ENCODE results near the gene C2CD4C.
"Not testable (repeated sequence)": the region's sequence is repeated elsewhere in the genome, so short reads cannot be mapped to it uniquely, and the experiment has no call there.

C2CD4C gene

DNA sequence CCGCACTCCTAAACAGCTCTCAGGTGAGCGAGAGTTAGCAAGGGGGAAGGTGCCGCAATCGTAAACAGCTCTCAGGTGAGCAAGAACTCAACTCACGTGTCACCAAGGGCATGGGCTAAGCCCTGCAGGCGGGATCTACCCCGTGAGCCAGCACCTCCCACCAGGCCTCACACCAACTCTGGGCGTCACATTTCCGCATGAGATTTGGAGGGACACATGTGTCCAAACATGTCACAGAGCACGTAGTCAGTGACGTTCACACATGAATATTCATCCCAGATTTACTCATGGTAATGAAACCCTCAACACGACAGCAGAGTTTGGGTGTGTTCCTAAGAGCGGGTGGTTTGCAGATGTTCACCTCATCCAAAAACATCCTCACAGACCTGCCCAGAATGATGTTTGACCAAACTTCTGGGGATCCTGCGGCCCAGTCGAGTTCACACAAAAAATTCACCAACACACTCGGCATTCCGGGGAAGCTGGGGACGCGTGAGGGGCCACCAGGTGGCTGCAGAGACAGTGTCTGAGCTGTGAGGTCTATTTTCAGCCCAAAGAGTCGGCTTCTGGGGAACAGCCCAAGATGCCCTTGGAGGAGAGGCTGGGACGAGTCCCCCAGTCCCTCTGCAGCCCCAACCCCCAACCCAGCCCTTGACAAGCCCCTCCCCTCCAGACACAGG, 19.6 kb downstream of the C2CD4C start:
- Histone ChIP-seq H3K27ac (no peak overlapping the region), H3K4me3 (no peak overlapping the region)

DNA sequence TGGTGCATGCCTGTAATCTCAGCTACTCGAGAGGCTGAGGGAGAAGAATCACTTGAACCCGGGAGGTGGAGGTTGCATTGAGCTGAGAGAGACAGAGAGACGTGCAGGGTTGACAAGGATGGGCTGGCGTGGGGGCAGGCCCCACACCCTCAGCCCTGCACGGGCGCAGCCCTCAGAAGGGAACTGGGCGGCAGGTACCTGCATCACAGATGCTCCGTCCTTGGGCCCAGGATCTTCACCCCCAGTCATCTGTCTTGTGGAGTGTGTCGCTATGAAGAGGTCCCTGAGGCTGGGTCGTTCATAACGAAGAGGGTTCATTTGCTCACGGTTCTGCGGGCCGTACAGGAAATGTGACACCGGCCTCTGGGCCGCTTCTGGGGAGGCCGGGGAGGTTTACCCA, 20.3 kb downstream of the C2CD4C start:
- H3K4me3 ChIP-seq = no peak overlapping the region
- no peak overlapping the region for H3K27ac ChIP-seq

DNA sequence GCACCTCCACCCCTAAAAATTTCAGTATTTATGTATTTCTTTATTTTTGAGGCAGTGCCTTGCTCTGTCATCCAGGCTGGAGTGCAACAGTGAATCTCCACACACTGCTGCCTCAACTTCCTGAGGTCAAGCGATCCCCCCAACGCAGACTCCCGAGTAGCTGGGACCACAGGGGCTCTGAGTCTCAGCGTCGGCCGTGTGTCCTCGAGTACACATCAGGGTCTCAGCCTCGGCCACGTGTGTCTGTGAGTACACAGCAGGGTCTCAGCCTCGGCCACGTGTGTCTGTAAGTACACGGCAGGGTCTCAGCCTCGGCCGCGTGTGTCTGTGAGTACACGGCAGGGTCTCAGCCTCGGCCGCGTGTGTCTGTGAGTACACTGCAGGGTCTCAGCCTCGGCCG, 21.2 kb downstream of the C2CD4C start:
- no peak overlapping the region for H3K27ac ChIP-seq
- H3K4me3 ChIP-seq = no peak overlapping the region

DNA sequence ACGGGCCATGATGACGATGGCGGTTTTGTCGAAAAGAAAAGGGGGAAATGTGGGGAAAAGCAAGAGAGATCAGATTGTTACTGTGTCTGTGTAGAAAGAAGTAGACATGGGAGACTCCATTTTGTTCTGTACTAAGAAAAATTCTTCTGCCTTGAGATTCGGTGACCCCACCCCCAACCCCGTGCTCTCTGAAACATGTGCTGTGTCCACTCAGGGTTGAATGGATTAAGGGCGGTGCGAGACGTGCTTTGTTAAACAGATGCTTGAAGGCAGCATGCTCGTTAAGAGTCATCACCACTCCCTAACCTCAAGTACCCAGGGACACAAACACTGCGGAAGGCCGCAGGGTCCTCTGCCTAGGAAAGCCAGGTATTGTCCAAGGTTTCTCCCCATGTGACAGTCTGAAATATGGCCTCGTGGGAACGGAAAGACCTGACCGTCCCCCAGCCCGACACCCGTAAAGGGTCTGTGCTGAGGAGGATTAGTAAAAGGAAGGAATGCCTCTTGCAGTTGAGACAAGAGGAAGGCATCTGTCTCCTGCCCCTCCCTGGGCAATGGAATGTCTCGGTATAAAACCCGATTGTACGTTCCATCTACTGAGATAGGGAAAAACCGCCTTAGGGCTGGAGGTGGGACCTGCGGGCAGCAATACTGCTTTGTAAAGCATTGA, 22.2 kb downstream of the C2CD4C start:
- not testable (repeated sequence) for H3K27ac ChIP-seq, H3K4me3 ChIP-seq

DNA sequence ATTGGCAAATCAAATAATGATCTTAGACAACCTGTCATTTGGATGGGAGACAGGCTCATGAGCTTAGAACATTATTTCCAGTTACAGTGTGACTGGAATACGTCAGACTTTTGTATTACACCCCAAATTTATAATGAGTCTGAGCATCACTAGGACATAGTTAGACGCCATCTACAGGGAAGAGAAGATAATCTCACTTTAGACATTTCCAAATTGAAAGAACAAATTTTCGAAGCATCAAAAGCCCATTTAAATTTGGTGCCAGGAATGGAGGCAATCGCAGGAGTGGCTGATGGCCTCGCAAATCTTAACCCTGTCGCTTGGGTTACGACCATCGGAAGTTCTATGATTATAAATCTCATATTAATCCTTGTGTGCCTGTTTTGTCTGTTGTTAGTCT, 22.8 kb downstream of the C2CD4C start:
- not testable (repeated sequence) for H3K27ac ChIP-seq, H3K4me3 ChIP-seq

DNA sequence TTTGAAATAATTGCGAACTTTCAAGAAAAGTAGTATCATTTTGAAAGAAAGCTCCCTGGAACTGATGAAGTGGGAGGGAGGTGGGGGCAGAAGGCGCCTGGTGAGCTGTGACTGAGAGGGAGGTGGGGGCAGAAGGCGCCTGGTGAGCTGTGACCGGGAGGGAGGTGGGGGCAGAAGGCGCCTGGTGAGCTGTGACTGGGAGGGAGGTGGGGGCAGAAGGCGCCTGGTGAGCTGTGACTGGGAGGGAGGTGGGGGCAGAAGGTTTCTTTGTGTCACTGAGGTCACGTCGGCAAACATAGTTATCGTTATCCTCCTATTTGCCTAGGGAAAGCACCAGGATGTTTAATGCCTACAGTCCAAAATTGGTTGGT, 24.2 kb downstream of the C2CD4C start:
- Histone ChIP-seq H3K27ac (no peak overlapping the region), H3K4me3 (no peak overlapping the region)

DNA sequence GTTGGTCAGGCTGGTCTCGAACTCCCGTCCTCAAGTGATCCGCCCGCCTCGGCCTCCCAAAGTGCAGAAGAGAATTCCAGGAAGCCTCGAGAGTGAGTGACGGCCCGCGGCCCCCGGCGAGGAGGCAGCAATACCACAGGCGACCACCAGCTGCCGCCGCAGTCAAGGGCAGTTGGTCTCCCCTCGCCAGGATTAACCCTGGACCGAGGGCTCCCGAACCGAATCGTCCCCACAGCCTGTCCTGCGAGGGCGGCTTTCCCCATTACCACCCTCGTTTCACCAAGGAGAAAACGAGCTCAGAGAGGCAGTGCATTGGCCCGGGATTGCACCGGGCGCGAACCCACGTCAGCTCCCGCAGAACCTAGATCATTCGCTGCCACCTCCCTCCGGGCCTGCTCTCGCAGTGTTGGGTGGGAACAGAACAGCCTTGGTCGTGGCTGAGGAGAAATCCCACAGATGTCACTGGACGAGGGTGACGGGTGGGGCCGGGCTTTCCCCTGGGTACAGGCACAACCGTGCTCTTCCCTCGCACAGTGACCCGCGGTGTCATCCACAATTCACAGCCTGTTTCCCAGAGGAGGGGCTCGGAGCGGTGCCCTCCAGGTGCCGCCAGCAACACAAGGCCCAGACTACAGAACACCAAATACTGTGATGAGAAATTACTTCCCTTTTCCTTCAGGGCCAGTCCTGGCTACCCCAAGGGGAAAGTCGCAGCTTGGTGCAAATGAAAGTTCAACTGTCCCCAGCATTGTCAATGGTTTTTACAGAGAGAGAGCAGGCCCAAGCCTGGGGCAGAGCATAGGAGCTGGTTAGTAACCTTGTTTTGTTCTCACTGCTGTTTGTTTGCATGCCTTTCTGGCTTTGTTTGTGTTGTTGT, 24.8 kb downstream of the C2CD4C start:
- Histone ChIP-seq H3K27ac (no peak overlapping the region), H3K4me3 (no peak overlapping the region)

DNA sequence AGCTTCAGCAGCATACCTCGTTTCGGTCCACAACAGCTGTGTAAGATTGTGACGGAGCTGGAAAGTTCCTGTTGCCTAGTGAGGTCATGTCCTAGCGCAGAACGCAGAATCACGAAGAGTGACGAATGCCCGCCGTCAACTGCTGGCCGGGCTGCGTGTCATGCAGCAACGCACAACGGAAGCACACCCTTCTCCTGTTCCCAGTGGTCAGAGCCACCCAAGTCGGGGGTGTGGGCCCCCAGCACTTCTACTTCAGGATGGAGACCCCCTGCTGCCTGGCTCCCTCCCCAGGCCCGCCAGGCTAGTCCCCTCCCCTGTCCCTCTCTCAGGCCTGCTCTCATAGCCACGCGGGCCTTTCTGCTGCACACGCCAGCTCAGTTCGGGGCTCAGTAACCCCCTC, 25.9 kb downstream of the C2CD4C start:
- Histone ChIP-seq H3K4me3 (no peak overlapping the region), H3K27ac (no peak overlapping the region)

DNA sequence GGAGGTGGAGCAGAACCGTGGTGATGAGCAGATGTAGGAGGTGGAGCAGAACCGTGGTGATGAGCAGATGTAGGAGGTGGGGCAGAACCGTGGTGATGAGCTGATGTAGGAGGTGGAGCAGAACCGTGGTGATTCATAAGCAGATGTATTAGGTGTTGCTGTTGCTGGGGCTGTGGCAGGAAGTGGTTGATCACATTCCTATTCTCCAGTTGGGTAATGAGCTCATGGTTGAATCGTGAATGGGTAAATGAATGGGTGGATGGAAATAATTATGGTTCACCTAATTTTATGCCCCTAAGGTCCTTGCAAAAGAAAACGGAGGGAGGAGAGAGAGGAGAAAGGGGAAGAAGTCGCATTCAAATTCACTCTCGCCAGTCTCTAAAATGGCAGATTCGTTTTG, 26.4 kb downstream of the C2CD4C start:
- H3K27ac ChIP-seq, H3K4me3 ChIP-seq: not testable (repeated sequence)

DNA sequence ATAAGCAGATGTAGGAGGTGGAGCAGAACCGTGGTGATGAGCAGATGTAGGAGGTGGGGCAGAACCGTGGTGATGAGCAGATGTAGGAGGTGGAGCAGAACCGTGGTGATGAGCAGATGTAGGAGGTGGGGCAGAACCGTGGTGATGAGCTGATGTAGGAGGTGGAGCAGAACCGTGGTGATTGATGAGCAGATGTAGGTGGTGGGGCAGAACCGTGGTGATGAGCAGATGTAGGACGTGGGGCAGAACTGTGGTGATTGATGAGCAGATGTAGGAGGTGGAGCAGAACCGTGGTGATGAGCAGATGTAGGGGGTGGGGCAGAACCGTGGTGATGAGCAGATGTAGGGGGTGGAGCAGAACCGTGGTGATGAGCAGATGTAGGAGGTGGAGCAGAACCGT, 27.0 kb downstream of the C2CD4C start:
- not testable (repeated sequence) for H3K27ac ChIP-seq, H3K4me3 ChIP-seq

DNA sequence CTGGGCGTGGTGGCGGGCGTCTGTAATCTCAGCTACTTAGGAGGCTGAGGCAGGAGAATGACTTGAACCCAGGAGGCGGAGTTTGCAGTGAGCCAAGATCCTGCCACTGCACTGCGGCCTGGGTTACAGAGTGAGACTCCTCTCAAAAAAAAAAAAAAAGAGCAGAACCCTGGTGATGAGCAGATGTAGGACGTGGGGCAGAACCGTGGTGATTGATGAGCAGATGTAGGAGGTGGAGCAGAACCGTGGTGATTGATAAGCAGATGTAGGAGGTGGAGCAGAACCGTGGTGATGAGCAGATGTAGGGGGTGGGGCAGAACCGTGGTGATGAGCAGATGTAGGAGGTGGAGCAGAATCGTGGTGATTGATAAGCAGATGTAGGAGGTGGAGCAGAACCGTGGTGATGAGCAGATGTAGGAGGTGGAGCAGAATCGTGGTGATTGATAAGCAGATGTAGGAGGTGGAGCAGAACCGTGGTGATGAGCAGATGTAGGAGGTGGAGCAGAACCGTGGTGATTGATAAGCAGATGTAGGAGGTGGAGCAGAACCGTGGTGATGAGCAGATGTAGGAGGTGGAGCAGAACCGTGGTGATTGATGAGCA, 28.2 kb downstream of the C2CD4C start:
- not testable (repeated sequence) for H3K27ac ChIP-seq, H3K4me3 ChIP-seq

DNA sequence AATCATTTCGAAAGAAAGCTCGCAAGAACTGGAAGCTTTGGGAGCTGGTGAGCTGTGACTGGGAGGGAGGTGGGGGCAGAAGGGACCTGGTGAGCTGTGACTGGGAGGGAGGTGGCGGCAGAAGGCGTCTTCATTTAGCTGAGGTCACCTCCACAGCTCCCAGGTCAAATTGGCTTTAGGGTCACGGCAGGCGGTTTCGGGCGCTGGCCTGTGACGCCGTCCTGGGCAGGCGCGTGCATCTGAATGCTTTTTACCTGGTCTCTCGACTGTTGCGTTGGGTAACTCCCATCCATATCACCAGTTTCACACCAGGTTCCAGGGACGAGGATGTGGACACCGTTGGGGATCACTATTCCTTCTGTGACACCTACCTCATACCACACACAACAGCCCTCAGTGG, 29.2 kb downstream of the C2CD4C start:
- Histone ChIP-seq H3K4me3 (no peak overlapping the region), H3K27ac (no peak overlapping the region)

DNA sequence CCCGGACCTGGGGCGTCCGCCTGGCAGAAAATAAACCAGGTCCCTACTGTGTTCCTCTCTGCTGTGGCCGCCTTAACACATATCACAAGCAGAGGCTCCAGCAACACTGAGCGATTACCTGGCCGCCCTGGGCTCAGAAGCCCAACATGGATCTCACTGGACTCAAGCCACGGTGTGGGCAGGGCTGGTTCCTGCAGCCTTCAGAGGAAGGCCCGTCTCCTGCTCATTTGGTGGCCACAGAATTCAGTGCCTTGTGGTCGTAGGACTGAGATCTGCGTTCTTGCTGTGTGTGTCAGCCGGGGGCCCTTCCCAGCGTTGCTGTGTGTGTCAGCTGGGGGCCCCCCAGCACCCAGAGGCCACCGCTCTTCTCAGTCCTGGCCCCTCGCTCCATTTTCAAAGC, 30.2 kb downstream of the C2CD4C start:
- no peak overlapping the region for H3K27ac ChIP-seq

DNA sequence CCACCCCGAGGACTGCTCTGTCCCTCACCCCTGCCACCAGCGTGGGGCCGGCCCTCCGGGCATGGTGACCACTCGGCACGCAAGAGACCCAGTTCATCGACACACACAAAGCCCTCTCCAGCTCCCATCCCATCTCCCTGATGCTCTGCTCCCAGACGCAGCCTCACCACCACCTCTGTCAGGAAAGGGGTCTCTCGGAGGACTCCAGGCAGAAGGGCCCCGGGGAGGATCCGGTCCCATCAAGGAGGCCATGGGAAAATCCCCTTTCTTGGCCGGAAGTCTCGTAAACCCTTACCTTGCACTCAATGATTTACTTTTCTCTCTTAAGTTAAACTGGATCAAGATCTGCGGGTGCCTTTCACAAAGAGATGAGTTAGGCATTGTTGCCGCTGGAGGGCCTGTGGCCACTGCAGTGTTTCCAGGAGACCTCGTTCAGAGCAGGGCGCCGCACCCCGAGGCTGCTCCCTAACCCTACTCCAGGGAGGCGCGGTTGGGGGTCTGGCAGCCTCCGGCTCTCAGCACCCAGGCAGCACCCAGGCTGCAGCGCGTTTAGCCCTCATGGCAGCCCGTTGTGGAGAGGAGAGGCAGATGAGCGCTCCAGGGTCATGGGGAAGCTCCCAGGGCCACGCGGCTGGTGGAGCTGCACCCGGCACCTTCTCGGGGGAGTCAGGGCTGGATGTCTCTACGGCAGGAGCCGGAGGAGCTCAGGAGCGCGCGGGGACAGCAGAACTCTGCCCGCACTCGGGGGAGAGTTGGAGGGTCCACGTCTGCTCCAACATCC, 31.0 kb downstream of the C2CD4C start:
- Histone ChIP-seq H3K4me3 (no peak overlapping the region), H3K27ac (no peak overlapping the region)

More for the DNA sequence above, 30.2 kb downstream of the C2CD4C start:
- no peak overlapping the region for H3K4me3 ChIP-seq

DNA sequence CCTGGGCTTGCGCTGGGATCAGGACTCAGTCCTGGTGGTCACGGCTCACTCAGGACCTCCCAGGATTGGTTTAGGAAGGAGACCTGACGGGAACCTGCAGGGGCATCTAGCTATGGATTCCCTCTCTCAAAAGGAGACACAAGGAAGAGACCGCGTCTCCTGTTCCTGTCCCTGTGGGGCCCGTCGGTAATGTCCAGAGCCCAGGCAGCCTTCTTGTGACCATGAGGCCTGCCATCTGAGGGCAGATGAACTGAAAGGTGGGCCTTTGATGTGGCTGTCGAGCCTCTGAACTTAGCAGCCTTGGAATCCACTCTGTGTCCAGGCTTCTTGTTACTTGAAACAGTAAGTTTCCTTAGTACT, 32.9 kb downstream of the C2CD4C start:
- Histone ChIP-seq H3K27ac (no peak overlapping the region), H3K4me3 (no peak overlapping the region)

DNA sequence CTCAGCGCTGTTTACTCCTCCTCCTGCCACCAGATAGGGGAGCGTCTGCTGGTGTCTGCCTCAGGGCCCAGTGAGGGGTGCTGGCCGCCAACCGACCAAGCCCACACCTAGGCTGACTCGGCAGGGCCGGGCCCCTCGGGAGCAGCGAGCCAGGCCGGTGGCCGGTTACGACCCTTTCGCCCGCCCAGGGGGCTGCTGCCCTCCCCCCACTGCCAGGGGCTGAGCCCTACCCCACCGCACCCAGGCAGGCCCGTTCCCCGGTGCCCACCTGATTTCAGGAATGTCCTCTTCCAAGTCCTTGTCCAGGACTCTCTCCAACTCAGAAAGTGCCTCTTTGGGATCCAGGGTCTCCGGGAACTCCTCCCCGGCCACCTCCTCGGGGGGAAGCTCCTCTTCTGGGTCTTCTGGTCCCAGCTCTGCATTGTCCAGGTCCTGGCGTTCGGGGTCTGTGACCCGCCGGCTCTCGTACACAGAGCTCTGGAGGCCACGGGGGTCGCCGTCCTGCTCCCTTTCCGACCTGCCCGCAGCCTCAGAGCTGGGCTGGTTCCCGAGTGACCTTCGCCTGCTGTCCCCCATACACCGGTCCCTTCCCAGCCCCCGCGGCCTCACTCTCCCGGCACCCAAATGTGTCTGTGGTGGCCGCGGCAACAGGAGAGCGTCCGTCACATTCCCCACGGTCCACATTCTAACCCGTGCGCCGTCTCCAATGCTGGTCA, 33.4 kb downstream of the C2CD4C start:
- H3K4me3 ChIP-seq = peak overlapping the region in 2 of 7 experiments; percentile 28 to 37
- H3K27ac ChIP-seq = peak overlapping the region in 3 of 21 experiments; percentile 57 to 72 (median 60)

DNA sequence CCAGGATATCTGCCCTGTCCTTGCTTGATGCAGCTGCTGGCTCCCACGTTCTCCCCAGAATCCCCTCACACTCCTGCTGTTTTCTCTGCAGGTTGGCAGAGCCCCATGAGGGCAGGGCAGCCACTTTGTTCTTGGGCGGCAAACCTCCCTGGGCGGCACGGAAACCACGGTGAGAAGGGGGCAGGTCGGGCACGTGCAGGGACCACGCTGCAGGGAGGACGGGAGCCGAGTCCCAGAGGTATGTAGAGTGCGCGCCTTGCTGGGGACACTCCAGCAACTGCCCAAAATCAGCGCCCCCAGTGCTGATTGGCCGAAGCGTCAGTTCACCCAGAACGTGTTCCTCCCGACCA, 34.1 kb downstream of the C2CD4C start:
- Histone ChIP-seq H3K27ac (peak overlapping the region in 8 of 21 experiments; percentile 21 to 83 (median 70)), H3K4me3 (peak overlapping the region in 4 of 7 experiments; percentile 5 to 37 (median 18))

DNA sequence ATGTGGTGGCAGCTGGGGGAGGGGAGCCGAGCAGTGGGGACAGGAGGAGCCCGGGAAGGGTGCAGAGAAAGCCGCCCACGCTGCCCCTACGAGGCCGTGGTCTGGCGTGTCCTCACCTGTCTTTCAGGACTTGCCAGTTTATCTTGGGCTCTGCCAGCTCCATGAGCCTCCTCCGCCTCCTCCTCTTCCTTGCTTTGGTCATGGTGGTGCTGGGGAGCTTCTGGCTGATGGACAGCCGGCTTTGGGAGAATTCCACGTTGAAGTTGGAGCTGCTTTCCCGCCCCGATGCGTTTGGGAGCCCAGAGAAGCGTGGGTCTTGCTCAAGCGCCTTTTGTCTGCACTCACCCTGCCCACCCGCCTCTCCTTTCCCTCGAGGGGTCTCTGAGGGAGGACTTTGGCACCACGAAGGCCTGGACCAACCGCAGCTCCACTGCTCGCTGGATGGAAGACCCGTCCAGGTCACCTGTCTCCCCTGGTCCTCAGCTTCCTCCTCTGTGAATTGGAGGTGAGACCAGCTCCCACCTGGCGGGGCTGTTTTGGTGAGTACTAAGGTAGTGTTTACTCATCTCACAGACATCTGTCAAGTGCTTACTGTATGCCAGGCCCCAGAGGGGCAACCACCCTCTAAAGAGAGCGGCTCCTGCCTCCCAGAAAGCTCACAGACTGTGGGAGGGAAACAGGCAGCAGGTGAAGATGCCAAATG, 34.6 kb downstream of the C2CD4C start:
- peak overlapping the region in 5 of 7 experiments; percentile 3 to 37 (median 9) for H3K4me3 ChIP-seq

More for the DNA sequence above, 34.6 kb downstream of the C2CD4C start:
- H3K27ac ChIP-seq = peak overlapping the region in 12 of 21 experiments; percentile 22 to 83 (median 58)
